Stomach smooth muscle (tissue), 2 donors: ENCODE measurements around the gene MAG.

Experiments
- H3K27ac ChIP-seq: one replicate; pipeline ENCODE4 v1.7.0; 2013; ENCODE audit warnings: mild to moderate bottlenecking, low read length, inconsistent platforms
- H3K27me3 ChIP-seq, 2 donors: one replicate each; pipeline ENCODE4 v1.7.0; 2013; ENCODE audit warnings: low read length in 2 of 2; ENCODE audit not compliant: insufficient read depth in 2 of 2, control insufficient read depth in 1 of 2
- H3K36me3 ChIP-seq, 2 donors: one replicate each; pipeline ENCODE4 v1.7.0; 2013; ENCODE audit warnings: low read length in 2 of 2; ENCODE audit not compliant: control insufficient read depth in 2 of 2, insufficient read depth in 2 of 2
- H3K4me1 ChIP-seq: one replicate; pipeline ENCODE4 v1.7.0; 2013; ENCODE audit warnings: low read length; ENCODE audit not compliant: control insufficient read depth, insufficient read depth
- H3K4me3 ChIP-seq, 2 donors: one replicate each; pipeline ENCODE4 v1.7.0; 2013; ENCODE audit warnings: low read length in 2 of 2
- H3K9ac ChIP-seq, 2 donors: one replicate each; pipeline ENCODE4 v1.7.0; 2013; ENCODE audit warnings: low read length in 2 of 2, mild to moderate bottlenecking in 1 of 2
- H3K9me3 ChIP-seq, 2 donors: one replicate each; pipeline ENCODE4 v1.7.0; 2013; ENCODE audit warnings: low read length in 2 of 2; ENCODE audit not compliant: control insufficient read depth in 2 of 2
- donor health status: healthy.
- donor health status: Pancreatic carcinoma.

Gene MAG

GRCh38 chr19:35254341-35255297, 37.3 kb upstream of the MAG start:
- H3K27me3 ChIP-seq = peaks cover 17 to 33% of the 10 kb centered on the region in 2 donors
- H3K4me1 ChIP-seq = no peaks in the 10 kb centered on the region
- H3K9ac ChIP-seq = no peak overlapping the region
- no peak overlapping the region for H3K4me3 ChIP-seq
- no peak overlapping the region for H3K27ac ChIP-seq
- H3K9me3 ChIP-seq = no peaks in the 10 kb centered on the region
- no peaks in the 10 kb centered on the region for H3K36me3 ChIP-seq

- Histone ChIP-seq H3K36me3 (no peaks in the 10 kb centered on the region), H3K9me3 (no peaks in the 10 kb centered on the region), H3K4me3 (no peak overlapping the region), H3K27ac (no peak overlapping the region), H3K27me3 (peaks cover 10 to 30% of the 10 kb centered on the region in 2 donors), H3K9ac (no peak overlapping the region), H3K4me1 (no peaks in the 10 kb centered on the region)
These were observed 35.4 kb upstream of the MAG start for GRCh38 chr19:35256566-35256965.

- no peak overlapping the region for H3K9ac ChIP-seq
- no peaks in the 10 kb centered on the region for H3K4me1 ChIP-seq
- H3K4me3 ChIP-seq = no peak overlapping the region
- H3K27ac ChIP-seq = no peak overlapping the region
- no peaks in the 10 kb centered on the region for H3K9me3 ChIP-seq
- peaks cover 10 to 30% of the 10 kb centered on the region in 2 donors for H3K27me3 ChIP-seq
- H3K36me3 ChIP-seq = no peaks in the 10 kb centered on the region
These were observed 34.9 kb upstream of the MAG start for GRCh38 chr19:35257113-35257461.

- H3K4me3 ChIP-seq = no peak overlapping the region
- H3K9me3 ChIP-seq = no peaks in the 10 kb centered on the region
- peaks cover 7 to 19% of the 10 kb centered on the region in 2 donors for H3K27me3 ChIP-seq
- H3K36me3 ChIP-seq = no peaks in the 10 kb centered on the region
- H3K9ac ChIP-seq = no peak overlapping the region
- H3K27ac ChIP-seq = no peak overlapping the region
- peaks cover 7% of the 10 kb centered on the region for H3K4me1 ChIP-seq
These were observed 31.2 kb upstream of the MAG start for GRCh38 chr19:35260694-35261304.

GRCh38 chr19:35261356-35262100, 30.4 kb upstream of the MAG start:
- H3K9ac ChIP-seq = no peak overlapping the region
- H3K4me3 ChIP-seq = no peak overlapping the region
- no peaks in the 10 kb centered on the region for H3K9me3 ChIP-seq
- H3K27ac ChIP-seq = no peak overlapping the region
- no peaks in the 10 kb centered on the region for H3K36me3 ChIP-seq
- H3K27me3 ChIP-seq = peaks cover 7 to 16% of the 10 kb centered on the region in 2 donors
- peaks cover 14% of the 10 kb centered on the region for H3K4me1 ChIP-seq

- Histone ChIP-seq H3K4me3 (no peak overlapping the region), H3K27ac (no peak overlapping the region), H3K9me3 (no peaks in the 10 kb centered on the region), H3K27me3 (peaks cover 7 to 13% of the 10 kb centered on the region in 2 donors), H3K9ac (no peak overlapping the region), H3K4me1 (peaks cover 21% of the 10 kb centered on the region), H3K36me3 (no peaks in the 10 kb centered on the region)
These were observed 29.7 kb upstream of the MAG start for GRCh38 chr19:35262101-35262761.

- Histone ChIP-seq H3K4me1 (peaks cover 24% of the 10 kb centered on the region), H3K36me3 (no peaks in the 10 kb centered on the region), H3K27me3 (peaks cover 0 to 4% of the 10 kb centered on the region in 2 donors), H3K9ac (peak overlapping the region in 1 of 2 donors; percentile 21), H3K4me3 (no peak overlapping the region), H3K9me3 (no peaks in the 10 kb centered on the region), H3K27ac (no peak overlapping the region)
These were observed 27.5 kb upstream of the MAG start for GRCh38 chr19:35264268-35265125.

GRCh38 chr19:35265126-35265899, 26.6 kb upstream of the MAG start:
- Histone ChIP-seq H3K4me1 (peaks cover 30% of the 10 kb centered on the region), H3K27me3 (peaks cover 0 to 2% of the 10 kb centered on the region in 2 donors), H3K4me3 (no peak overlapping the region), H3K27ac (no peak overlapping the region), H3K36me3 (peaks cover 0 to 1% of the 10 kb centered on the region in 2 donors), H3K9ac (peak overlapping the region in 1 of 2 donors; percentile 21), H3K9me3 (no peaks in the 10 kb centered on the region)

GRCh38 chr19:35265900-35266519, 26.0 kb upstream of the MAG start:
- Histone ChIP-seq H3K27me3 (no peaks in the 10 kb centered on the region), H3K36me3 (peaks cover under 1 to 7% of the 10 kb centered on the region in 2 donors), H3K27ac (no peak overlapping the region), H3K9me3 (no peaks in the 10 kb centered on the region), H3K4me3 (no peak overlapping the region), H3K9ac (no peak overlapping the region), H3K4me1 (peaks cover 35% of the 10 kb centered on the region)
